Right cardiac atrium (tissue), 5 donors: Measurements from ENCODE around the gene RCAN2. TPM values are rescaled to one million over a fixed set of nuclear protein-coding genes. Genes with fewer than 3 reads are reported as not detected.

ENCODE experiments used
- ATAC-seq, 2 donors: fragments of 200-7000 bp; cut with Tn5 transposase; one replicate each; pipeline versions ENCODE4 v1.8.0 to v1.9.1; 2020; ENCODE audit warnings: moderate library complexity in 2 of 2, mild to moderate bottlenecking in 1 of 2
- DNase-seq, 3 donors: peaks; one replicate each; pipeline ENCODE4 v3.0.0-alpha.2; 2020
- H3K27ac ChIP-seq: one replicate; pipeline ENCODE4 v1.5.1; 2013; ENCODE audit warnings: mild to moderate bottlenecking, low read length, control low read depth, moderate library complexity
- H3K27me3 ChIP-seq: one replicate; pipeline ENCODE4 v1.6.1; 2013; ENCODE audit not compliant: control insufficient read depth, insufficient read depth
- H3K4me1 ChIP-seq: one replicate; pipeline ENCODE4 v1.6.1; 2013; ENCODE audit warnings: low read length; ENCODE audit not compliant: control insufficient read depth, insufficient read depth
- H3K4me3 ChIP-seq: one replicate; pipeline ENCODE4 v1.5.1; 2013; ENCODE audit warnings: low read length, control low read depth
- H3K9me3 ChIP-seq: one replicate; pipeline ENCODE4 v1.6.1; 2013; ENCODE audit warnings: low read length; ENCODE audit not compliant: control insufficient read depth
- WGBS: extraction: QIAGEN DNeasy Blood & Tissue Kit; methylation state at CpG from one replicate; pipeline ENCODE4 v1.1.7; 2013; 5-methylcytosine and 5-hydroxymethylcytosine counted together
- intact Hi-C, 4 donors: fragments of 100-400 bp; cut with DNase I; formaldehyde crosslinking; loops; one replicate each; pipeline versions ENCODE4 v1.11.0 to v1.14.0; 2022 to 2023
- polyA plus RNA-seq: library from polyadenylated mRNA; stranded (reverse); fragments of 200-250 nt; gene quantifications from one replicate; pipeline ENCODE4 v1.2.3, GENCODE V29; 2013
- total RNA-seq, 4 donors: library from RNA; stranded (reverse); fragmentation: NEBNext Ultra II Directional; extraction: Animal tissue kit (Norgen Biotek cat#: 25700); gene quantifications; one replicate each; pipeline ENCODE4 v1.2.1, GENCODE V29; 2021
- donor health status: healthy with polysubstance abuse.
- donor health status: DM: no; HTN: yes; CAD: no.
- donor health status: DM: no; HTN: no; CAD: no.
- donor health status: DM: no; HTN: yes; CAD: no; lungs with severe emphysema.
- donor health status: DM: yes; HTN: yes; CAD: no.

The RCAN2 gene
- total and polyA plus RNA-seq, 5 donors: 82.9 to 184 (median 127) TPM

GRCh38 chr6:46287681-46288080, 203.6 kb downstream of the RCAN2 start:
- peaks cover 8% of the 10 kb centered on the region for H3K4me1 ChIP-seq
- no peaks in the 10 kb centered on the region for H3K9me3 ChIP-seq
- H3K27ac ChIP-seq: no peak overlapping the region
- 83% methylated on average over 5 of the region's 5 CpGs for WGBS
- no peaks in the 10 kb centered on the region for H3K27me3 ChIP-seq
- ATAC-seq (no peak), DNase-seq (no peak)
- intact Hi-C loops: no loop called here
- no peak overlapping the region for H3K4me3 ChIP-seq

GRCh38 chr6:46287043-46287442, 204.2 kb downstream of the RCAN2 start:
- Histone ChIP-seq H3K9me3 (no peaks in the 10 kb centered on the region), H3K27me3 (no peaks in the 10 kb centered on the region), H3K27ac (no peak overlapping the region), H3K4me1 (peaks cover 8% of the 10 kb centered on the region), H3K4me3 (no peak overlapping the region)
- 91% methylated on average over 2 of the region's 2 CpGs for WGBS
- intact Hi-C loops: no loop called here
- DNase-seq (no peak), ATAC-seq (no peak)

GRCh38 chr6:46284475-46284874, 206.8 kb downstream of the RCAN2 start:
- WGBS: 79% methylated on average over 2 of the region's 2 CpGs
- Histone ChIP-seq H3K4me1 (peaks cover 9% of the 10 kb centered on the region), H3K9me3 (no peaks in the 10 kb centered on the region), H3K27ac (no peak overlapping the region), H3K27me3 (no peaks in the 10 kb centered on the region), H3K4me3 (no peak overlapping the region)
- DNase-seq (no peak), ATAC-seq (no peak)
- intact Hi-C loops: no loop called here

GRCh38 chr6:46281110-46281509, 210.1 kb downstream of the RCAN2 start:
- Histone ChIP-seq H3K4me1 (peaks cover 3% of the 10 kb centered on the region), H3K27ac (no peak overlapping the region), H3K9me3 (no peaks in the 10 kb centered on the region), H3K4me3 (no peak overlapping the region), H3K27me3 (no peaks in the 10 kb centered on the region)
- intact Hi-C loops: no loop called here
- 85% methylated on average over 2 of the region's 2 CpGs for WGBS
- DNase-seq: no peak
- no peak for ATAC-seq

GRCh38 chr6:46279874-46280273, 211.4 kb downstream of the RCAN2 start:
- intact Hi-C loops: no loop called here
- ATAC-seq (no peak), DNase-seq (no peak)
- H3K27ac ChIP-seq: no peak overlapping the region
- no peak overlapping the region for H3K4me3 ChIP-seq
- no peaks in the 10 kb centered on the region for H3K9me3 ChIP-seq
- no peaks in the 10 kb centered on the region for H3K27me3 ChIP-seq
- H3K4me1 ChIP-seq: peaks cover 3% of the 10 kb centered on the region

- H3K27me3 ChIP-seq: no peaks in the 10 kb centered on the region
- intact Hi-C loops: no loop called here
- no peak for DNase-seq
- no peak overlapping the region for H3K27ac ChIP-seq
- ATAC-seq: no peak
- H3K4me3 ChIP-seq: no peak overlapping the region
- WGBS: 47% methylated on average over 2 of the region's 2 CpGs
- H3K4me1 ChIP-seq: peaks cover 1% of the 10 kb centered on the region
- no peaks in the 10 kb centered on the region for H3K9me3 ChIP-seq
Measured at GRCh38 chr6:46276576-46277142, 214.6 kb downstream of the RCAN2 start.

- Histone ChIP-seq H3K9me3 (no peaks in the 10 kb centered on the region), H3K27me3 (no peaks in the 10 kb centered on the region), H3K4me1 (no peaks in the 10 kb centered on the region), H3K27ac (no peak overlapping the region), H3K4me3 (no peak overlapping the region)
- no peak for DNase-seq
- whole genome bisulfite sequencing: 95% methylated on average over 2 of the region's 2 CpGs
- intact Hi-C loops: no loop called here
- ATAC-seq: no peak
Measured at GRCh38 chr6:46274502-46274901, 216.7 kb downstream of the RCAN2 start.

GRCh38 chr6:46273911-46274310, 217.3 kb downstream of the RCAN2 start:
- Histone ChIP-seq H3K4me1 (no peaks in the 10 kb centered on the region), H3K27me3 (no peaks in the 10 kb centered on the region), H3K4me3 (no peak overlapping the region), H3K27ac (no peak overlapping the region), H3K9me3 (no peaks in the 10 kb centered on the region)
- intact Hi-C loops: no loop called here
- no peak for DNase-seq
- WGBS: 46% methylated on average over 2 of the region's 2 CpGs
- ATAC-seq: no peak

- no peak for ATAC-seq
- Histone ChIP-seq H3K27ac (no peak overlapping the region), H3K4me3 (no peak overlapping the region), H3K27me3 (no peaks in the 10 kb centered on the region), H3K4me1 (no peaks in the 10 kb centered on the region), H3K9me3 (no peaks in the 10 kb centered on the region)
- 79% methylated on average over 3 of the region's 3 CpGs for WGBS
- DNase-seq: no peak
- intact Hi-C loops: no loop called here
Measured at GRCh38 chr6:46271728-46272127, 219.5 kb downstream of the RCAN2 start.

- no peaks in the 10 kb centered on the region for H3K9me3 ChIP-seq
- intact Hi-C loops: no loop called here
- no peaks in the 10 kb centered on the region for H3K4me1 ChIP-seq
- DNase-seq (no peak), ATAC-seq (no peak)
- H3K27me3 ChIP-seq: no peaks in the 10 kb centered on the region
- no peak overlapping the region for H3K4me3 ChIP-seq
- 77% methylated on average over 4 of the region's 4 CpGs for WGBS
- no peak overlapping the region for H3K27ac ChIP-seq
Measured at GRCh38 chr6:46271107-46271506, 220.1 kb downstream of the RCAN2 start.

GRCh38 chr6:46270336-46270735, 220.9 kb downstream of the RCAN2 start:
- no peaks in the 10 kb centered on the region for H3K4me1 ChIP-seq
- H3K27me3 ChIP-seq: no peaks in the 10 kb centered on the region
- no peak for DNase-seq
- no peak overlapping the region for H3K4me3 ChIP-seq
- intact Hi-C loops: no loop called here
- H3K27ac ChIP-seq: no peak overlapping the region
- ATAC-seq: no peak
- 88% methylated on average over 7 of the region's 7 CpGs for WGBS
- H3K9me3 ChIP-seq: no peaks in the 10 kb centered on the region
